ENCODE data around the gene PTGR3.

DNA sequence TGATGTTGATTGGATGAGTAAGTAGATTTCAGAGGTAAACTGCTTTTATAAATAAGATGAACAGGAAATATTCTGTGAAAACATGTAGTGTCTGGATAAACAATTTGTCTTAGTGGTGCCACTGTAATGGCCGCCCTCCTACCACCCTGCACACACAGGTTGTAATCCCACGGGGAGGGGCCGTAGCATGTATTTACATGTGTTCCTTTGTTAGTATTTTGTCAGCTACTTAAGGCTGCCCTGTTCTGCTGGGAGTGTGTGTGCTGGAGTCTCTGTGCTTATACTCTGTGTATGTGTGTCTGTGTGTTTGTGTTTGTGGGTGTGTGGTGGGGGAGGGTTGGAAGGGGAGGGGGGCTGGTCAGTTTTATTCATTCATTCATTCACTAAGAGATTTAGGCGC, 6.7 kb upstream of the PTGR3 start:
- TF ChIP-seq, protein P1, sequence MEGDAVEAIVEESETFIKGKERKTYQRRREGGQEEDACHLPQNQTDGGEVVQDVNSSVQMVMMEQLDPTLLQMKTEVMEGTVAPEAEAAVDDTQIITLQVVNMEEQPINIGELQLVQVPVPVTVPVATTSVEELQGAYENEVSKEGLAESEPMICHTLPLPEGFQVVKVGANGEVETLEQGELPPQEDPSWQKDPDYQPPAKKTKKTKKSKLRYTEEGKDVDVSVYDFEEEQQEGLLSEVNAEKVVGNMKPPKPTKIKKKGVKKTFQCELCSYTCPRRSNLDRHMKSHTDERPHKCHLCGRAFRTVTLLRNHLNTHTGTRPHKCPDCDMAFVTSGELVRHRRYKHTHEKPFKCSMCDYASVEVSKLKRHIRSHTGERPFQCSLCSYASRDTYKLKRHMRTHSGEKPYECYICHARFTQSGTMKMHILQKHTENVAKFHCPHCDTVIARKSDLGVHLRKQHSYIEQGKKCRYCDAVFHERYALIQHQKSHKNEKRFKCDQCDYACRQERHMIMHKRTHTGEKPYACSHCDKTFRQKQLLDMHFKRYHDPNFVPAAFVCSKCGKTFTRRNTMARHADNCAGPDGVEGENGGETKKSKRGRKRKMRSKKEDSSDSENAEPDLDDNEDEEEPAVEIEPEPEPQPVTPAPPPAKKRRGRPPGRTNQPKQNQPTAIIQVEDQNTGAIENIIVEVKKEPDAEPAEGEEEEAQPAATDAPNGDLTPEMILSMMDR (IDR thresholded peaks at IDR 0.05): no peak
- TF ChIP-seq EP300 (IDR thresholded peaks at IDR 0.05) (no peak), POLR2A (IDR thresholded peaks at IDR 0.05) (no peak), POLR2AphosphoS5 (IDR thresholded peaks at IDR 0.05) (no peak)

Data from gastroesophageal sphincter (tissue), 3 donors.